Measurements from ENCODE around the gene TTC33. TPM values are rescaled to one million over a fixed set of nuclear protein-coding genes. Genes with fewer than 3 reads are reported as not detected.

Gene TTC33
- total RNA-seq, 1 donor from 2014 or later = 52.5 TPM

- Mint-ChIP-seq H3K36me3 (no peaks in the 10 kb centered on the region), H3K9me3 (no peaks in the 10 kb centered on the region), H3K4me3 (no peak overlapping the region), H3K27ac (no peak overlapping the region), H3K4me1 (no peaks in the 10 kb centered on the region), H3K27me3 (ENCODE audit: insufficient read depth, low read depth) (no peaks in the 10 kb centered on the region)
- H3K4me1 ChIP-seq = no peaks in the 10 kb centered on the region
- no peaks in the 10 kb centered on the region for H3K9me3 ChIP-seq (ENCODE audit: low read depth)
- H3K79me2 ChIP-seq (ENCODE audit: low read depth) = no peaks in the 10 kb centered on the region
- no peaks in the 10 kb centered on the region for H4K20me1 ChIP-seq (ENCODE audit: low read depth)
- no peak overlapping the region for H3K4me3 ChIP-seq
- H3K27me3 ChIP-seq = no peaks in the 10 kb centered on the region
- no peaks in the 10 kb centered on the region for H3K36me3 ChIP-seq
- H3K9ac ChIP-seq = no peak overlapping the region
- no peak for TF ChIP-seq EZH2 (IDR thresholded peaks at IDR 0.05)
- TF ChIP-seq CTCF (IDR thresholded peaks at IDR 0.05) = no peak
- TF ChIP-seq EZH2phosphoT487 (IDR thresholded peaks at IDR 0.05) = no peak
- no peak for DNase-seq (ENCODE audit: low spot score)
- no peak overlapping the region for H3K4me2 ChIP-seq
- H3K27ac ChIP-seq = no peak overlapping the region
- H3F3A ChIP-seq (ENCODE audit: low read depth) = no peaks in the 10 kb centered on the region
- H2AFZ ChIP-seq (replicated peaks) = no peak overlapping the region
Measured at GRCh38 chr5:40577718-40578117, 178.0 kb downstream of the TTC33 start.

GRCh38 chr5:40575921-40576320 lies 179.8 kb downstream of the TTC33 start:
- Mint-ChIP-seq H3K4me1 (no peaks in the 10 kb centered on the region), H3K36me3 (no peaks in the 10 kb centered on the region), H3K27ac (no peak overlapping the region), H3K27me3 (ENCODE audit: insufficient read depth, low read depth) (peaks cover 2% of the 10 kb centered on the region), H3K9me3 (no peaks in the 10 kb centered on the region), H3K4me3 (no peak overlapping the region)
- no peak overlapping the region for H3K9ac ChIP-seq
- H3K36me3 ChIP-seq = no peaks in the 10 kb centered on the region
- H2AFZ ChIP-seq (replicated peaks) = no peak overlapping the region
- H3F3A ChIP-seq (ENCODE audit: low read depth) = no peaks in the 10 kb centered on the region
- no peaks in the 10 kb centered on the region for H3K4me1 ChIP-seq
- no peaks in the 10 kb centered on the region for H3K27me3 ChIP-seq
- TF ChIP-seq CTCF (IDR thresholded peaks at IDR 0.05) = no peak
- no peak for TF ChIP-seq EZH2 (IDR thresholded peaks at IDR 0.05)
- TF ChIP-seq EZH2phosphoT487 (IDR thresholded peaks at IDR 0.05) = no peak
- H3K4me3 ChIP-seq = no peak overlapping the region
- H3K4me2 ChIP-seq = no peak overlapping the region
- no peak for DNase-seq (ENCODE audit: low spot score)
- no peaks in the 10 kb centered on the region for H3K79me2 ChIP-seq (ENCODE audit: low read depth)
- no peaks in the 10 kb centered on the region for H4K20me1 ChIP-seq (ENCODE audit: low read depth)
- no peak overlapping the region for H3K27ac ChIP-seq
- no peaks in the 10 kb centered on the region for H3K9me3 ChIP-seq (ENCODE audit: low read depth)

GRCh38 chr5:40575411-40575810 lies 180.3 kb downstream of the TTC33 start:
- no peak overlapping the region for H2AFZ ChIP-seq (replicated peaks)

More at GRCh38 chr5:40575411-40575810, 180.3 kb downstream of the TTC33 start:
- no peaks in the 10 kb centered on the region for H3K9me3 ChIP-seq (ENCODE audit: low read depth)
- H3K79me2 ChIP-seq (ENCODE audit: low read depth) = no peaks in the 10 kb centered on the region
- no peak overlapping the region for H3K4me2 ChIP-seq
- Mint-ChIP-seq H3K36me3 (no peaks in the 10 kb centered on the region), H3K9me3 (no peaks in the 10 kb centered on the region), H3K27ac (no peak overlapping the region), H3K4me1 (no peaks in the 10 kb centered on the region), H3K4me3 (no peak overlapping the region), H3K27me3 (ENCODE audit: insufficient read depth, low read depth) (peaks cover 2% of the 10 kb centered on the region)
- no peaks in the 10 kb centered on the region for H3F3A ChIP-seq (ENCODE audit: low read depth)
- H3K36me3 ChIP-seq = no peaks in the 10 kb centered on the region
- H3K27ac ChIP-seq = no peak overlapping the region
- TF ChIP-seq CTCF (IDR thresholded peaks at IDR 0.05) = no peak
- no peaks in the 10 kb centered on the region for H3K27me3 ChIP-seq
- no peak overlapping the region for H3K9ac ChIP-seq
- DNase-seq (ENCODE audit: low spot score) = no peak
- H3K4me1 ChIP-seq = no peaks in the 10 kb centered on the region
- H3K4me3 ChIP-seq = no peak overlapping the region
- no peaks in the 10 kb centered on the region for H4K20me1 ChIP-seq (ENCODE audit: low read depth)
